Peyer's patch (tissue), 4 donors: ENCODE results near the gene SPESP1. TPM values are rescaled to one million over a fixed set of nuclear protein-coding genes. Genes with fewer than 3 reads are reported as not detected.
"Not testable (repeated sequence)": the region's sequence is repeated elsewhere in the genome, so short reads cannot be mapped to it uniquely, and the experiment has no call there.

Experiments
- DNase-seq, 3 donors: peaks; one replicate each; pipeline ENCODE4 v3.0.0-alpha.2; 2017 to 2019
- H3K27ac ChIP-seq, 4 donors: fragments of 200-600 bp; sonication (generic); one replicate each; pipeline ENCODE4 v1.5.1; 2016 to 2019
- H3K27me3 ChIP-seq, 2 donors: fragments of 200-600 bp; sonication (generic); one replicate each; pipeline ENCODE4 v1.5.1; 2019
- H3K36me3 ChIP-seq, 3 donors: fragments of 200-600 bp; sonication (generic); one replicate each; pipeline ENCODE4 v1.5.1; 2016 to 2019
- H3K4me1 ChIP-seq, 4 donors: fragments of 200-600 bp; sonication (generic); one replicate each; pipeline ENCODE4 v1.5.1; 2016 to 2019
- H3K4me3 ChIP-seq, 4 donors: fragments of 200-600 bp; sonication (generic); 1 replicate in 3 of 4; 2 replicates in 1 of 4; pipeline ENCODE4 v1.5.1; 2016 to 2019; ENCODE audit warnings: mild to moderate bottlenecking in 1 of 4
- H3K9me3 ChIP-seq, 4 donors: fragments of 200-600 bp; sonication (generic); one replicate each; pipeline ENCODE4 v1.5.1; 2016 to 2019; ENCODE audit warnings: mild to moderate bottlenecking in 1 of 4
- POLR2A ChIP-seq, 2 donors: fragments of 450-650 bp; IDR thresholded peaks; one replicate each; pipeline ENCODE4 v1.5.1; 2017; ENCODE audit warnings: antibody characterized with exemption in 2 of 2, mild to moderate bottlenecking in 2 of 2, moderate library complexity in 2 of 2
- total RNA-seq, 4 donors: library from RNA; depleted of rRNA; stranded (reverse); fragments of >200 nt; gene quantifications; one replicate each; pipeline ENCODE4 v1.1.0, GENCODE V29; 2016
- TF ChIP-seq, protein P1 (sequence below), 6 experiments: fragments of 450-650 bp in 4 of 6; fragments of 200-600 bp in 2 of 6; sonication (generic) in 1 of 6; IDR thresholded peaks; one replicate each; pipeline ENCODE4 v1.5.1; 2017 to 2019; ENCODE audit warnings: antibody characterized with exemption in 6 of 6, mild to moderate bottlenecking in 3 of 6, moderate library complexity in 1 of 6

SPESP1 gene
- total RNA-seq, 4 donors from 2014 or later: 0.85 to 1.9 TPM; not detected in 2

DNA sequence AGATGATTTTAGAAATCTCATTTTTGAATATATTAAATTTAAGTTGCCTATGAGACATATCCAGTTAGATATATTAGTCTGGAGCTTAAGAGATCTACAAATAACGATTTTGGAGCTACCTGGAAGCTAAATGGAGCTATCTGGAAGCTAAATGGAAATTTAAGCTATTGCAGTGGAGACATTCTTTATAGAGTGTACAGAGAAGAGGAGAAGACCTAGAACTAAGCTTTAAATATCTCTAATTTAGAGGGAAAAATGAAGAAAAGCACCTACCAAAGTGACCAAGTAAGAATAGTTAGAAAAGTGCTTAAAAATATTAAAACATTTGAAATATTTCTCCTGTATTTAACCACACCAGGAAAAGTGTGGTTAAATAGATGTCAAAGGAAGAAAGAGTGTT is 28.3 kb downstream of the SPESP1 start:
- H3K36me3 ChIP-seq: no peaks in the 10 kb centered on the region
- DNase-seq: no peak
- H3K27me3 ChIP-seq: no peaks in the 10 kb centered on the region
- H3K4me3 ChIP-seq: no peak overlapping the region
- no peaks in the 10 kb centered on the region for H3K4me1 ChIP-seq
- no peak overlapping the region for H3K27ac ChIP-seq
- TF ChIP-seq POLR2A (IDR thresholded peaks at IDR 0.05): no peak
- TF ChIP-seq, protein P1, sequence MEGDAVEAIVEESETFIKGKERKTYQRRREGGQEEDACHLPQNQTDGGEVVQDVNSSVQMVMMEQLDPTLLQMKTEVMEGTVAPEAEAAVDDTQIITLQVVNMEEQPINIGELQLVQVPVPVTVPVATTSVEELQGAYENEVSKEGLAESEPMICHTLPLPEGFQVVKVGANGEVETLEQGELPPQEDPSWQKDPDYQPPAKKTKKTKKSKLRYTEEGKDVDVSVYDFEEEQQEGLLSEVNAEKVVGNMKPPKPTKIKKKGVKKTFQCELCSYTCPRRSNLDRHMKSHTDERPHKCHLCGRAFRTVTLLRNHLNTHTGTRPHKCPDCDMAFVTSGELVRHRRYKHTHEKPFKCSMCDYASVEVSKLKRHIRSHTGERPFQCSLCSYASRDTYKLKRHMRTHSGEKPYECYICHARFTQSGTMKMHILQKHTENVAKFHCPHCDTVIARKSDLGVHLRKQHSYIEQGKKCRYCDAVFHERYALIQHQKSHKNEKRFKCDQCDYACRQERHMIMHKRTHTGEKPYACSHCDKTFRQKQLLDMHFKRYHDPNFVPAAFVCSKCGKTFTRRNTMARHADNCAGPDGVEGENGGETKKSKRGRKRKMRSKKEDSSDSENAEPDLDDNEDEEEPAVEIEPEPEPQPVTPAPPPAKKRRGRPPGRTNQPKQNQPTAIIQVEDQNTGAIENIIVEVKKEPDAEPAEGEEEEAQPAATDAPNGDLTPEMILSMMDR (IDR thresholded peaks at IDR 0.05): no peak
- H3K9me3 ChIP-seq: no peaks in the 10 kb centered on the region

DNA sequence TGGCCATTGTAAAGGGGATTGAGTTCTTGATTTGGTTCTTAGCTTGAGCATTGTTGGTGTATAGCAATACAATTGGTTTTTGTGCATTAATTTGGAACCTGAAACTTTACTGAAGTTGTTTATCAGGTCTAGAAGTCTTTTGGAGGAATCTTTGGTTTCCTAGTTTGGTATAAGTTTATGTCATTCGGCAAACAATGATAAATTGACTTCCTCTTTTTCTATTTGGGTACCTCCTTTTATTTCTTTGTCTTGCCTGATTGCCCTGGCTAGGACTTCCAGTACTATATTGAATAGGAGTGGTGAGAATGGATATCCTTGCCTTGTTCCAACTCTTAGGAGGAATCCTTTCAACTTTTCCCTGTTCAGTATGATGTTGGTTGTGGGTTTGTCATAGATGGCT is 32.1 kb downstream of the SPESP1 start:
- Histone ChIP-seq H3K27ac (no peak overlapping the region), H3K4me3 (no peak overlapping the region), H3K4me1 (no peaks in the 10 kb centered on the region), H3K36me3 (no peaks in the 10 kb centered on the region), H3K9me3 (no peaks in the 10 kb centered on the region), H3K27me3 (no peaks in the 10 kb centered on the region)
- TF ChIP-seq, protein P1 (IDR thresholded peaks at IDR 0.05): no peak
- no peak for TF ChIP-seq POLR2A (IDR thresholded peaks at IDR 0.05)
- no peak for DNase-seq

DNA sequence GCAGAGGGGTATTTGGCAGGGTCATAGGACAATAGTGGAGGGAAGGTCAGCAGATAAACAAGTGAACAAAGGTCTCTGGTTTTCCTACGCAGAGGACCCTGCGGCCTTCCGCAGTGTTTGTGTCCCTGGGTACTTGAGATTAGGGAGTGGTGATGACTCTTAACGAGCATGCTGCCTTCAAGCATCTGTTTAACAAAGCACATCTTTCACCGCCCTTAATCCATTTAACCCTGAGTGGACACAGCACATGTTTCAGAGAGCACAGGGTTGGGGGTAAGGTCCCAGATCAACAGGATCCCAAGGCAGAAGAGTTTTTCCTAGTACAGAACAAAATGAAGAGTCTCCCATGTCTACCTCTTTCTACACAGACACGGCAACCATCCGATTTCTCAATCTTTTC is 33.4 kb downstream of the SPESP1 start:
- not testable (repeated sequence) for DNase-seq, H3K27ac ChIP-seq, H3K27me3 ChIP-seq, H3K4me1 ChIP-seq, H3K36me3 ChIP-seq, H3K9me3 ChIP-seq, H3K4me3 ChIP-seq

DNA sequence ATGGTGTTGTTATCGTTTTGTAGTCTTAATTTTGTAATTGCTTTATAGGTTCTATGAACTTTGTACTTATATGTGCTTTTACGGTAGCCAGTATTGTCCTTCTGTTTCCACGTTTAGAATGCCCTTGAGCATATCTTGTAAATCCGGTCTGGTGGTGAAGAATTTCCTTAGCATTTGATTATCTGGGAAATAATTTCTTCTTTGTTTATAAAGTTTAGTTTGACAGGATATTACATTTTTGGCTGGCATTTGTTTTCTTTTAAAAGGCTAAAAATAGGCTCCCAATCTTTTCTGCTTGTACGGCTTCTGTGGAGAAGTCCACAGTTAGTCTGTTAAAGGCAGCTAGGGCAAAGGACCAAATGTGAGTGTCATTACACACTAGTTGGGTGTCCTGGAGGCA is 36.7 kb downstream of the SPESP1 start:
- H3K27me3 ChIP-seq: no peaks in the 10 kb centered on the region
- H3K4me1 ChIP-seq: no peaks in the 10 kb centered on the region
- H3K27ac ChIP-seq: no peak overlapping the region
- DNase-seq: no peak
- H3K4me3 ChIP-seq: no peak overlapping the region
- H3K9me3 ChIP-seq: peaks cover 0 to 7% (median 0%) of the 10 kb centered on the region in 4 donors
- TF ChIP-seq, protein P1 (IDR thresholded peaks at IDR 0.05): no peak
- TF ChIP-seq POLR2A (IDR thresholded peaks at IDR 0.05): no peak
- H3K36me3 ChIP-seq: no peaks in the 10 kb centered on the region

DNA sequence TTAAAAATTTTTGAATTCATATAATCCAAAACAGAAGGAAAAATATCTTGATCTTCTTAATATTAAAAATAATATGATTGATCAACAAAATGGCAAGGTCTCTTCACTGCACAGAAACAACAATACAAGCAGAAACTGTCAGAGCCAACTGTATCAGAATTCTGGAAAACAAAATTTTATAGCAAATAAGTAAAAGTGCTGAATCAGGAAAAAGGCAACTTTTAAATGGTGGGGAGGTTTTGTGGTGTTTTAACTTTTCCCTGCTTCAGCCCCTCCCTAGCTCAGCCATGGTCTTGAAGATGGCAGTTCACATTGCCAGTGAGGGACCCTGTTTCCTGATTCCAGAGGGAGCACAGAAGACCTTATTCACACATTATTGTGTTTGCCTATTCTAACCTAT is 37.6 kb downstream of the SPESP1 start:
- Histone ChIP-seq H3K4me1 (no peaks in the 10 kb centered on the region), H3K4me3 (no peak overlapping the region), H3K9me3 (peaks cover 0 to 7% (median 0%) of the 10 kb centered on the region in 4 donors), H3K27ac (no peak overlapping the region), H3K36me3 (no peaks in the 10 kb centered on the region), H3K27me3 (no peaks in the 10 kb centered on the region)
- no peak for DNase-seq
- TF ChIP-seq, protein P1 (IDR thresholded peaks at IDR 0.05): no peak
- no peak for TF ChIP-seq POLR2A (IDR thresholded peaks at IDR 0.05)

DNA sequence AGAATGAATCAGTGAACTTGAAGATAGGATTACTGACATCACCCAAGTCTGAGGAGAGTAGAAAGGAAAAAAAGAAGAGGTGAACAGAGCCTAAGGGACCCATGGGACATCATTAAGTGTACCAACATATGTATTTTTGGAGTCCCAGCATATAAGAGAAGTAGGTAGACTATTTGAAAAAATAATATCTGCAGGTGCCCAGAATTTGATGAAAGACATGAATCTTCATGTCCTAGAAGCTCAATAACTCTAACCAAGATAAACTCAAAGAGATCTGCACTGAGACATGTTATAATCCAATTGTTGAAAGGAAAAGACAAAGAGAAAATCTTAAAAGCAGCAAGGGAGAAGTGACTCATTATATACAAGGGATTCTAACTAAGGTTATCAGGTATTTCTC is 39.0 kb downstream of the SPESP1 start:
- no peak for DNase-seq
- H3K27ac ChIP-seq: no peak overlapping the region
- no peaks in the 10 kb centered on the region for H3K4me1 ChIP-seq
- H3K36me3 ChIP-seq: no peaks in the 10 kb centered on the region
- H3K9me3 ChIP-seq: peaks cover 0 to 7% (median 0%) of the 10 kb centered on the region in 4 donors
- no peak overlapping the region for H3K4me3 ChIP-seq
- no peaks in the 10 kb centered on the region for H3K27me3 ChIP-seq
- TF ChIP-seq, protein P1 (IDR thresholded peaks at IDR 0.05): no peak
- no peak for TF ChIP-seq POLR2A (IDR thresholded peaks at IDR 0.05)
